Measurements from ENCODE around the gene HAUS3. TPM values are rescaled to one million over a fixed set of nuclear protein-coding genes. Genes with fewer than 3 reads are reported as not detected.

HAUS3 gene
- total and polyA plus RNA-seq, 2 experiments from 2014 or later = 21.4 to 36.0 TPM

- H3K27ac Mint-ChIP-seq = no peak overlapping the region
- peaks cover 3% of the 10 kb centered on the region; the same call in 1 of the 3 replicates for H3K9me3 Mint-ChIP-seq
- ATAC-seq = no peak
- no peak for DNase-seq (ENCODE audit: low spot score)
- H3K4me1 ChIP-seq (ENCODE audit: insufficient read depth) = no peaks in the 10 kb centered on the region
- H3K27me3 Mint-ChIP-seq (ENCODE audit: insufficient read depth, low read depth, poor library complexity) = peaks cover 14% of the 10 kb centered on the region
- H3K27ac ChIP-seq (ENCODE audit: low read depth) = no peak overlapping the region
- no peaks in the 10 kb centered on the region for H3K27me3 ChIP-seq (ENCODE audit: insufficient read depth)
- no peak overlapping the region for H2AFZ ChIP-seq
- no peaks in the 10 kb centered on the region for H3K9me2 ChIP-seq (ENCODE audit: insufficient read depth)
- H3K79me2 ChIP-seq (replicated peaks; ENCODE audit: insufficient read depth) = no peaks in the 10 kb centered on the region
- H3K4me1 Mint-ChIP-seq = peaks cover 13% of the 10 kb centered on the region
- no peaks in the 10 kb centered on the region for H4K20me1 ChIP-seq (replicated peaks; ENCODE audit: insufficient read depth)
- H3F3A ChIP-seq (replicated peaks; ENCODE audit: low read depth) = no peaks in the 10 kb centered on the region
- H3K4me3 ChIP-seq = no peak overlapping the region
- no peaks in the 10 kb centered on the region; the same call in 2 of the 3 replicates for H3K36me3 Mint-ChIP-seq (ENCODE audit: low read depth)
- H3K4me2 ChIP-seq = no peak overlapping the region
- TF ChIP-seq REST (IDR thresholded peaks at IDR 0.05; ENCODE audit: unreplicated experiment) = no peak
- TF ChIP-seq STAT1 (IDR thresholded peaks at IDR 0.05; ENCODE audit: unreplicated experiment) = no peak
- no peak for TF ChIP-seq EZH2 (IDR thresholded peaks at IDR 0.05; ENCODE audit: low read depth, unreplicated experiment)
- no peak for TF ChIP-seq ETS1 (IDR thresholded peaks at IDR 0.05)
- no peak for TF ChIP-seq ZNF114 (CRISPR knock-in tag; IDR thresholded peaks at IDR 0.05)
- TF ChIP-seq CTCF (conservative IDR thresholded peaks at IDR 0.05; ENCODE audit: low read depth in 2 of 2) = no peak
- TF ChIP-seq EZH2phosphoT487 (IDR thresholded peaks at IDR 0.05; ENCODE audit: unreplicated experiment) = no peak
- TF ChIP-seq CREB1 (CRISPR knock-in tag; IDR thresholded peaks at IDR 0.05; ENCODE audit: low read depth) = no peak
- TF ChIP-seq NANOG (IDR thresholded peaks at IDR 0.05; ENCODE audit: borderline replicate concordance) = no peak
- no peak for TF ChIP-seq ZNF331 (CRISPR knock-in tag; IDR thresholded peaks at IDR 0.05; ENCODE audit: low read depth)
- TF ChIP-seq ZNF462 (CRISPR knock-in tag; IDR thresholded peaks at IDR 0.05) = no peak
- no peak for TF ChIP-seq POLR2AphosphoS5 (IDR thresholded peaks at IDR 0.05; ENCODE audit: low read depth)
- H3K36me3 ChIP-seq (ENCODE audit: insufficient read depth) = no peaks in the 10 kb centered on the region
- H3K4me3 Mint-ChIP-seq = no peak overlapping the region
These were observed 49.2 kb upstream of the HAUS3 start for GRCh38 chr4:2290974-2291704.
